Measurements from ENCODE around the gene KIAA0319L. TPM values are rescaled to one million over a fixed set of nuclear protein-coding genes. Genes with fewer than 3 reads are reported as not detected.

KIAA0319L gene
- total RNA-seq, 1 experiment from 2014 or later, result 46.4 TPM

- peaks cover 23 to 64% (median 34%) of the 10 kb centered on the region in 3 experiments; a peak in 6 of 7 replicates for H3K36me3 Mint-ChIP-seq (ENCODE audit: insufficient read depth in 1 of 3, low read depth in 3 of 3)
- no peaks in the 10 kb centered on the region for H3K9me3 ChIP-seq (ENCODE audit: control insufficient read depth, low read depth, low read length)
- H4K5ac ChIP-seq (ENCODE audit: insufficient read length, low read depth, low read length), result no peak overlapping the region
- no peak overlapping the region for H2BK12ac ChIP-seq (ENCODE audit: insufficient read length, low read depth, low read length)
- no peak overlapping the region for H3K23ac ChIP-seq (ENCODE audit: insufficient read length, low read depth, low read length)
- no peak overlapping the region for H3K56ac ChIP-seq (ENCODE audit: insufficient read length, low read depth, low read length)
- H3K79me1 ChIP-seq (ENCODE audit: insufficient read depth, low read depth, low read length, poor library complexity, severe bottlenecking), result no peaks in the 10 kb centered on the region
- no peaks in the 10 kb centered on the region for H3K23me2 ChIP-seq (ENCODE audit: insufficient read length, low read depth, low read length, poor library complexity, severe bottlenecking)
- H3K9ac ChIP-seq (ENCODE audit: extremely low read depth, insufficient read length, low read length), result no peak overlapping the region
- no peak overlapping the region for H3K27ac ChIP-seq (ENCODE audit: insufficient read length, low read depth, low read length)
- H3K27ac Mint-ChIP-seq, result no peak overlapping the region
- no peak overlapping the region for H4K8ac ChIP-seq (replicated peaks; ENCODE audit: insufficient read length, low read depth, low read length)
- no peak overlapping the region for H2AFZ ChIP-seq (ENCODE audit: low read length)
- peak; percentile 55; the same call in 2 of the 3 replicates for TF ChIP-seq CTCF (conservative IDR thresholded peaks at IDR 0.05)
- no peak overlapping the region for H2BK15ac ChIP-seq (ENCODE audit: low read depth, low read length)
- no peak overlapping the region for H3K14ac ChIP-seq (ENCODE audit: insufficient read depth, low read length)
- H3K79me2 ChIP-seq (ENCODE audit: insufficient read depth, low read length), result no peaks in the 10 kb centered on the region
- no peak overlapping the region for H2BK5ac ChIP-seq (ENCODE audit: insufficient read length, low read length)
- peak; percentile 43 for DNase-seq
- H3K4ac ChIP-seq (ENCODE audit: low read depth, low read length), result no peak overlapping the region
- H3K4me3 Mint-ChIP-seq, result no peak overlapping the region
- H4K20me1 ChIP-seq (ENCODE audit: control insufficient read depth, insufficient read depth, insufficient read length), result peaks cover 3% of the 10 kb centered on the region
- no peak overlapping the region for H3K4me2 ChIP-seq (ENCODE audit: insufficient read depth, insufficient read length, low read length)
- H3T11ph ChIP-seq (ENCODE audit: low read length), result no peak overlapping the region
- no CpG with 5 or more reads among the region's 5 CpGs for WGBS (ENCODE audit: extremely low coverage, insufficient read length, low lambda C conversion rate)
- no peak overlapping the region for H2BK20ac ChIP-seq (ENCODE audit: low read depth, low read length, poor library complexity, severe bottlenecking)
- H3K27me3 Mint-ChIP-seq (ENCODE audit: low read depth), result no peaks in the 10 kb centered on the region
- H3K4me1 Mint-ChIP-seq, result no peaks in the 10 kb centered on the region
- no peaks in the 10 kb centered on the region for H3K27me3 ChIP-seq (ENCODE audit: insufficient read depth, low read length)
- no peak overlapping the region for H2BK120ac ChIP-seq (ENCODE audit: low read depth, low read length, poor library complexity, severe bottlenecking)
- no peak overlapping the region for H2AK5ac ChIP-seq (ENCODE audit: insufficient read length, low read length)
- no peaks in the 10 kb centered on the region for H3K4me1 ChIP-seq (ENCODE audit: insufficient read depth, low read length)
- no peaks in the 10 kb centered on the region for H3K9me3 Mint-ChIP-seq
- no peak overlapping the region for H4K91ac ChIP-seq (ENCODE audit: insufficient read length, low read depth, low read length)
- no peak overlapping the region for H3K18ac ChIP-seq (ENCODE audit: insufficient read length, low read depth, low read length)
Observed at GRCh38 chr1:35443768-35444518, 113.3 kb downstream of the KIAA0319L start.

All from H9 (cell line).